Hypothalamus (tissue), 51 donors: ENCODE data around the gene AQP9.

Experiments
- DNase-seq, 51 donors: peaks; one replicate each; lab custom pipeline; 2025; lab: John Stamatoyannopoulos, UW

Gene AQP9

GRCh38 chr15:58221591-58222241, 83.5 kb downstream of the AQP9 start:
- DNase-seq, result peak in 4 of 51 donors; percentile 4 to 27 (median 9)

- DNase-seq, result no peak
Observed at GRCh38 chr15:58222679-58223078, 84.5 kb downstream of the AQP9 start.

- no peak for DNase-seq
Observed at GRCh38 chr15:58223432-58223831, 85.3 kb downstream of the AQP9 start.

GRCh38 chr15:58224068-58224467, 85.9 kb downstream of the AQP9 start:
- DNase-seq, result peak in 18 of 51 donors; percentile 4 to 44 (median 19)

GRCh38 chr15:58227706-58228543, 89.7 kb downstream of the AQP9 start:
- peak in 34 of 51 donors; percentile 1 to 75 (median 41) for DNase-seq

- DNase-seq, result no peak
Observed at GRCh38 chr15:58228718-58229117, 90.5 kb downstream of the AQP9 start.

- DNase-seq, result peak in 28 of 51 donors; percentile 6 to 82 (median 26)
Observed at GRCh38 chr15:58229297-58229768, 91.2 kb downstream of the AQP9 start.

GRCh38 chr15:58232281-58233065, 94.3 kb downstream of the AQP9 start:
- DNase-seq, result no peak

GRCh38 chr15:58233341-58233740, 95.2 kb downstream of the AQP9 start:
- DNase-seq, result no peak
